ENCODE data around the gene KIAA1549.

DNA sequence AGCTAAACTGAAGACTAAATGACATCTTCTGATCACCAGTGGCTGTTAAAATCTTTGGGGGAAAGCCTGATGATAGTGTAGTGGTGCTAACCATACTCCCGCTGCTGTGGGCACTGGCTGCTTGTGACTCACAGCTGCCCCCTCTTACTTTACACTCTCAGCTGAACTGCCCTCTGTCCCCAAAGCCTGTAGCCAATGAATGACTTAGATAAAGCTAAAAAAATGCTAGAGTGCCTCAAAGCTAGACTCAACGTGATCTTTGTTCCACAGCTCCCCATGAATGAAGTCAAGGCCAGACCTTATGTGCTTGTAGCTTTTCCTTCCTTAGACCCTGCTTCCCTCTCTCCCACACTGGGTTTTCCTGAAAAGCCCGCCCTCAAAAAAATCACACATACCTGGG lies 48.2 kb upstream of the KIAA1549 start:
- TF ChIP-seq POLR2A (IDR thresholded peaks at IDR 0.05): no peak
- TF ChIP-seq, protein P1, sequence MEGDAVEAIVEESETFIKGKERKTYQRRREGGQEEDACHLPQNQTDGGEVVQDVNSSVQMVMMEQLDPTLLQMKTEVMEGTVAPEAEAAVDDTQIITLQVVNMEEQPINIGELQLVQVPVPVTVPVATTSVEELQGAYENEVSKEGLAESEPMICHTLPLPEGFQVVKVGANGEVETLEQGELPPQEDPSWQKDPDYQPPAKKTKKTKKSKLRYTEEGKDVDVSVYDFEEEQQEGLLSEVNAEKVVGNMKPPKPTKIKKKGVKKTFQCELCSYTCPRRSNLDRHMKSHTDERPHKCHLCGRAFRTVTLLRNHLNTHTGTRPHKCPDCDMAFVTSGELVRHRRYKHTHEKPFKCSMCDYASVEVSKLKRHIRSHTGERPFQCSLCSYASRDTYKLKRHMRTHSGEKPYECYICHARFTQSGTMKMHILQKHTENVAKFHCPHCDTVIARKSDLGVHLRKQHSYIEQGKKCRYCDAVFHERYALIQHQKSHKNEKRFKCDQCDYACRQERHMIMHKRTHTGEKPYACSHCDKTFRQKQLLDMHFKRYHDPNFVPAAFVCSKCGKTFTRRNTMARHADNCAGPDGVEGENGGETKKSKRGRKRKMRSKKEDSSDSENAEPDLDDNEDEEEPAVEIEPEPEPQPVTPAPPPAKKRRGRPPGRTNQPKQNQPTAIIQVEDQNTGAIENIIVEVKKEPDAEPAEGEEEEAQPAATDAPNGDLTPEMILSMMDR (IDR thresholded peaks at IDR 0.05): no peak
- no peak for TF ChIP-seq EP300 (IDR thresholded peaks at IDR 0.05)

Data from ovary (tissue), 3 donors.